SK-N-SH (cell line): Measurements from ENCODE around the gene SETD7. TPM values are rescaled to one million over a fixed set of nuclear protein-coding genes. Genes with fewer than 3 reads are reported as not detected.

ENCODE experiments used
- CTCF ChIA-PET: fragments of 300-600, 350-600 bp; formaldehyde crosslinking; extraction: SDS; loops from one replicate; lab custom pipeline; 2021; lab: Yijun Ruan, JAX
- POLR2A ChIA-PET: fragments of 350-600 bp; sonication (Branson Sonifier 250); formaldehyde crosslinking; extraction: SDS; loops from one replicate; lab custom pipeline; 2020; ENCODE audit warnings: antibody characterized with exemption, inconsistent platforms; lab: Yijun Ruan, JAX
- DNase-seq: peaks from one replicate; pipeline ENCODE4 v3.0.0; 2012
- H2AFZ ChIP-seq: fragments of 200-600 bp; sonication (generic); 2 replicates; pipeline ENCODE4 v1.8.1; 2016; ENCODE audit warnings: antibody characterized with exemption, mild to moderate bottlenecking, low read depth
- H3F3A ChIP-seq: fragments of 200-600 bp; sonication (generic); replicated peaks from 2 replicates; pipeline ENCODE3; 2016; ENCODE audit warnings: antibody characterized with exemption, mild to moderate bottlenecking; ENCODE audit not compliant: insufficient read depth
- H3K27ac ChIP-seq, 2 experiments: fragments of 200-500 bp in 1 of 2; fragments of 200-600 bp in 1 of 2; sonication (Bioruptor generic) in 1 of 2; sonication (generic), shearing (Covaris generic) in 1 of 2; 2 replicates each; pipeline versions ENCODE4 v1.5.1 to v1.6.1; 2014 to 2016; ENCODE audit warnings: low read depth in 2 of 2, inconsistent platforms in 1 of 2, low read length in 1 of 2, mild to moderate bottlenecking in 1 of 2, mixed read lengths in 1 of 2
- H3K27me3 ChIP-seq: fragments of 200-600 bp; sonication (generic), shearing (Covaris generic); 2 replicates; pipeline ENCODE4 v1.6.1; 2016; ENCODE audit warnings: mixed run types; ENCODE audit not compliant: insufficient read depth
- H3K36me3 ChIP-seq, 2 experiments: fragments of 200-500 bp in 1 of 2; fragments of 200-600 bp in 1 of 2; sonication (Bioruptor generic) in 1 of 2; sonication (generic) in 1 of 2; replicated peaks in 1 of 2; 2 replicates each; pipeline versions ENCODE3 to v1.5.1; 2014 to 2016; ENCODE audit warnings: low read length in 1 of 2, mild to moderate bottlenecking in 1 of 2; ENCODE audit not compliant: insufficient read depth in 2 of 2, control insufficient read depth in 1 of 2
- H3K4me1 ChIP-seq, 2 experiments: fragments of 200-500 bp in 1 of 2; fragments of 200-600 bp in 1 of 2; sonication (Bioruptor generic) in 1 of 2; sonication (generic), shearing (Covaris generic) in 1 of 2; 2 replicates each; pipeline versions ENCODE4 v1.5.1 to v1.6.1; 2014 to 2016; ENCODE audit warnings: low read depth in 1 of 2, low read length in 1 of 2, mixed run types in 1 of 2; ENCODE audit not compliant: insufficient read depth in 2 of 2, control insufficient read depth in 1 of 2
- H3K4me2 ChIP-seq: fragments of 200-600 bp; sonication (generic), shearing (Covaris generic); 2 replicates; pipeline ENCODE4 v1.6.1; 2017; ENCODE audit warnings: mixed run types
- H3K4me3 ChIP-seq, 2 experiments: fragments of 200-500 bp in 1 of 2; fragments of 200-600 bp in 1 of 2; sonication (Bioruptor generic) in 1 of 2; sonication (generic), shearing (Covaris generic) in 1 of 2; 2 replicates each; pipeline versions ENCODE4 v1.5.1 to v1.8.1; 2014 to 2016; ENCODE audit warnings: low read depth in 2 of 2, inconsistent platforms in 1 of 2, low read length in 1 of 2, mild to moderate bottlenecking in 1 of 2, mixed read lengths in 1 of 2, moderate library complexity in 1 of 2
- H3K79me2 ChIP-seq: fragments of 200-600 bp; sonication (generic); 2 replicates; pipeline ENCODE4 v1.8.1; 2017; ENCODE audit warnings: mild to moderate bottlenecking; ENCODE audit not compliant: insufficient read depth
- H3K9ac ChIP-seq: fragments of 200-600 bp; sonication (generic); 2 replicates; pipeline ENCODE4 v1.6.1; 2017; ENCODE audit warnings: mixed run types
- H3K9me2 ChIP-seq: fragments of 200-600 bp; sonication (generic); 2 replicates; pipeline ENCODE4 v1.6.1; 2017; ENCODE audit warnings: mixed run types
- H3K9me3 ChIP-seq: fragments of 200-600 bp; sonication (generic); 2 replicates; pipeline ENCODE4 v1.6.1; 2017; ENCODE audit warnings: mixed run types, mild to moderate bottlenecking, moderate library complexity
- H4K20me1 ChIP-seq: fragments of 200-600 bp; sonication (generic); 2 replicates; pipeline ENCODE4 v1.6.1; 2017; ENCODE audit warnings: mild to moderate bottlenecking, mixed run types; ENCODE audit not compliant: insufficient read depth
- CHD2 ChIP-seq: fragments of 150-350 bp; IDR thresholded peaks from 2 replicates; pipeline ENCODE4 v1.6.1; 2018; ENCODE audit warnings: low read length; ENCODE audit not compliant: partially characterized antibody
- EP300 ChIP-seq, 2 experiments: IDR thresholded peaks; 2 replicates each; pipeline versions ENCODE4 v1.4.0 to v1.6.1; 2012; ENCODE audit warnings: borderline replicate concordance in 1 of 2, low read depth in 1 of 2, low read length in 1 of 2
- FOXM1 ChIP-seq: IDR thresholded peaks from 2 replicates; pipeline ENCODE4 v1.4.0; 2012; ENCODE audit warnings: low read depth, mild to moderate bottlenecking
- IRF3 ChIP-seq: fragments of 150-350 bp; IDR thresholded peaks from 2 replicates; pipeline ENCODE4 v1.6.1; 2016; ENCODE audit warnings: mild to moderate bottlenecking, low read depth, low read length
- MAX ChIP-seq: IDR thresholded peaks from 2 replicates; pipeline ENCODE4 v1.4.0; 2012; ENCODE audit warnings: low read depth
- MEF2A ChIP-seq: IDR thresholded peaks from 2 replicates; pipeline ENCODE4 v1.4.0; 2012; ENCODE audit warnings: low read depth, borderline replicate concordance
- MXI1 ChIP-seq: IDR thresholded peaks from 2 replicates; pipeline ENCODE4 v1.6.1; 2012; ENCODE audit warnings: mild to moderate bottlenecking, low read depth, low read length, improper control_type of control experiment
- NFIC ChIP-seq: IDR thresholded peaks from 2 replicates; pipeline ENCODE4 v1.4.0; 2012; ENCODE audit warnings: borderline replicate concordance
- NRF1 ChIP-seq: IDR thresholded peaks from 2 replicates; pipeline ENCODE4 v1.6.1; 2012; ENCODE audit warnings: low read depth, mild to moderate bottlenecking, low read length
- PBX3 ChIP-seq: IDR thresholded peaks from 2 replicates; pipeline ENCODE4; 2012
- RAD21 ChIP-seq: IDR thresholded peaks from 2 replicates; pipeline ENCODE4 v1.6.1; 2012; ENCODE audit warnings: mild to moderate bottlenecking, low read length
- RCOR1 ChIP-seq: fragments of 150-350 bp; IDR thresholded peaks from 2 replicates; pipeline ENCODE4 v1.6.1; 2017; ENCODE audit warnings: antibody characterized with exemption, low read length
- RFX5 ChIP-seq: IDR thresholded peaks from 2 replicates; pipeline ENCODE4 v1.6.1; 2012; ENCODE audit warnings: mild to moderate bottlenecking, improper control_type of control experiment, low read length
- SMC3 ChIP-seq: IDR thresholded peaks from 2 replicates; pipeline ENCODE4 v1.6.1; 2012; ENCODE audit warnings: low read depth, low read length, improper control_type of control experiment
- USF1 ChIP-seq: IDR thresholded peaks from 2 replicates; pipeline ENCODE4 v1.4.0; 2012; ENCODE audit warnings: low read depth, borderline replicate concordance
- USF2 ChIP-seq: fragments of 150-350 bp; IDR thresholded peaks from 2 replicates; pipeline ENCODE4 v1.6.1; 2017; ENCODE audit warnings: antibody characterized with exemption, low read length, low read depth, borderline replicate concordance
- YY1 ChIP-seq: IDR thresholded peaks from 2 replicates; pipeline ENCODE4 v1.4.0; 2012; ENCODE audit warnings: low read depth, mild to moderate bottlenecking
- WGBS: methylation state at CpG from one replicate; pipeline ENCODE4 v1.1.6; 2017; ENCODE audit warnings: low lambda C conversion rate; 5-methylcytosine and 5-hydroxymethylcytosine counted together
- polyA plus RNA-seq, 3 experiments: library from polyadenylated mRNA; depleted of rRNA; stranded (reverse); fragments of >200 nt; gene quantifications; 2 replicates each; pipeline ENCODE4 v1.2.3, GENCODE V29; 2012

The SETD7 gene
- polyA plus RNA-seq, 1 of the 3 experiments (the other 2 are of a cell fraction), result 5.0 TPM

- Histone ChIP-seq H3K36me3 (no peaks in the 10 kb centered on the region), H3K27me3 (no peaks in the 10 kb centered on the region; the same call in 1 of the 2 replicates), H4K20me1 (peaks cover 3% of the 10 kb centered on the region), H3K9ac (peak overlapping the region; percentile 85), H2AFZ (peak overlapping the region; percentile 95), H3K4me3 (peak overlapping the region; percentile 63 to 97), H3K27ac (peak overlapping the region; percentile 61 to 78; a peak in 3 of 4 replicates), H3K9me2 (no peaks in the 10 kb centered on the region), H3K9me3 (no peaks in the 10 kb centered on the region), H3K4me2 (peak overlapping the region; percentile 97), H3F3A (peaks cover 7% of the 10 kb centered on the region), H3K4me1 (peaks cover 27 to 31% of the 10 kb centered on the region in 2 experiments; a peak in 3 of 4 replicates), H3K79me2 (peaks cover 55% of the 10 kb centered on the region)
- ChIA-PET POLR2A (no interaction called here), CTCF (interaction anchor here (1.1 to 3.1 kb wide), 3 partner anchors 23 to 57 kb away, joined by 3 to 13 read pairs (median 13); no protein-coding TSS in a partner anchor)
- no peak for DNase-seq
- TF ChIP-seq USF1 (no peak), RAD21 (no peak), FOXM1 (no peak), NFIC (no peak), NRF1 (no peak), IRF3 (no peak), PBX3 (no peak), EP300 (IDR thresholded peaks at IDR 0.05; ENCODE audit: borderline replicate concordance in 1 of 2, low read depth in 1 of 2, low read length in 1 of 2) (no peak), MEF2A (no peak), RCOR1 (no peak), SMC3 (no peak), RFX5 (no peak), MXI1 (no peak), USF2 (no peak), CHD2 (no peak), YY1 (no peak), MAX (no peak)
- 38% methylated on average over 1 of the region's 1 CpG for WGBS
Observed at GRCh38 chr4:139554642-139554892, 1.5 kb downstream of the SETD7 start.
